Progenitor cell of endocrine pancreas (in vitro differentiated cells): ENCODE data around the gene REG1A. TPM values are rescaled to one million over a fixed set of nuclear protein-coding genes. Genes with fewer than 3 reads are reported as not detected.

Experiments used
- DNase-seq: peaks from one replicate; pipeline ENCODE4 v3.0.0; 2021; ENCODE audit warnings: low spot score; ENCODE audit not compliant: unreplicated experiment
- H3K27ac Mint-ChIP-seq: 2 replicates; pipeline ENCODE4 v1.8.0; 2021; ENCODE audit warnings: mild to moderate bottlenecking, moderate library complexity, mixed read lengths
- H3K27me3 Mint-ChIP-seq: 2 replicates; pipeline ENCODE4 v1.8.0; 2021; ENCODE audit warnings: mixed read lengths
- H3K36me3 Mint-ChIP-seq: 2 replicates; pipeline ENCODE4 v1.8.0; 2022; ENCODE audit warnings: mixed read lengths; ENCODE audit not compliant: insufficient read depth
- H3K4me1 Mint-ChIP-seq: 2 replicates; pipeline ENCODE4 v1.8.0; 2021; ENCODE audit warnings: low read depth, mixed read lengths
- H3K4me3 Mint-ChIP-seq: 2 replicates; pipeline ENCODE4 v1.8.0; 2021; ENCODE audit warnings: low read depth, mild to moderate bottlenecking, moderate library complexity, mixed read lengths
- H3K9me3 Mint-ChIP-seq: 2 replicates; pipeline ENCODE4 v1.8.0; 2021; ENCODE audit warnings: low read depth, mixed read lengths
- total RNA-seq: library from RNA; stranded (reverse); gene quantifications from 2 replicates; pipeline ENCODE4 v1.2.1, GENCODE V29; 2021
- TF ChIP-seq, protein P1 (sequence below): fragments of 200-600 bp; sonication (generic); IDR thresholded peaks from one replicate; pipeline ENCODE4 v1.5.0; 2021; ENCODE audit warnings: antibody characterized with exemption, mild to moderate bottlenecking; ENCODE audit not compliant: unreplicated experiment

The REG1A gene
- total RNA-seq, 1 donor from 2014 or later = not detected

- Mint-ChIP-seq H3K9me3 (no peaks in the 10 kb centered on the region), H3K36me3 (no peaks in the 10 kb centered on the region), H3K27ac (no peak overlapping the region), H3K4me1 (peaks cover 4% of the 10 kb centered on the region), H3K4me3 (no peak overlapping the region), H3K27me3 (peaks cover 37% of the 10 kb centered on the region)
- TF ChIP-seq, protein P1, sequence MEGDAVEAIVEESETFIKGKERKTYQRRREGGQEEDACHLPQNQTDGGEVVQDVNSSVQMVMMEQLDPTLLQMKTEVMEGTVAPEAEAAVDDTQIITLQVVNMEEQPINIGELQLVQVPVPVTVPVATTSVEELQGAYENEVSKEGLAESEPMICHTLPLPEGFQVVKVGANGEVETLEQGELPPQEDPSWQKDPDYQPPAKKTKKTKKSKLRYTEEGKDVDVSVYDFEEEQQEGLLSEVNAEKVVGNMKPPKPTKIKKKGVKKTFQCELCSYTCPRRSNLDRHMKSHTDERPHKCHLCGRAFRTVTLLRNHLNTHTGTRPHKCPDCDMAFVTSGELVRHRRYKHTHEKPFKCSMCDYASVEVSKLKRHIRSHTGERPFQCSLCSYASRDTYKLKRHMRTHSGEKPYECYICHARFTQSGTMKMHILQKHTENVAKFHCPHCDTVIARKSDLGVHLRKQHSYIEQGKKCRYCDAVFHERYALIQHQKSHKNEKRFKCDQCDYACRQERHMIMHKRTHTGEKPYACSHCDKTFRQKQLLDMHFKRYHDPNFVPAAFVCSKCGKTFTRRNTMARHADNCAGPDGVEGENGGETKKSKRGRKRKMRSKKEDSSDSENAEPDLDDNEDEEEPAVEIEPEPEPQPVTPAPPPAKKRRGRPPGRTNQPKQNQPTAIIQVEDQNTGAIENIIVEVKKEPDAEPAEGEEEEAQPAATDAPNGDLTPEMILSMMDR = no peak
- DNase-seq = no peak
These were observed 42.5 kb downstream of the REG1A start for GRCh38 chr2:79162801-79163200.

DNA sequence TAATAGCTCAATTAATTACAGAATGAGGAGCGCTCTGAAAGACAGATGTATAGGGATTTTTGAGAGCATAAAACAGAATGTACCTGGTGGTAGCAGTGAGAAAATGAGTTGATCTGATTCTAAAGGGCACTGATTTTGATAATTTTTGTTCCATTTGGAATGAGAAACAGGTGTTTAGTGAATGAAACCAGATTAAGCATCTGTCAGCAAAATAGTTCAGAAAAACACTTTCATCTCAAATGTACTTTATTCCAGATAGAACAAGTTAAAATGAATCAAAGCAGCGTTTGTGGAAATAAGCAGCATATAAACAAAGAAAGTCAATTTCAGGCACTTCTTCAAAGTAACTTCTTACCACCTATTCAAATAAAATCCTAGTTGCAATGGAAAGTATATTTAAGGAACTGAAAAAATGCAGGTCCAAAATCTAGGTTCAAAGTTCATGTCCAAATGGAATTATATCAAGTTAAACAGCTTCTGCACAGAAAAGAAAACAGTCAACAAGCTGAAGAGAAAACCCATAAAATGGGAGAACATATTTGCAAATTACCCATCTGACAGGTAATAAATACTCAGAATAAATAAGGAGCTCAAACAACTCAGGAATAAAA is 51.2 kb downstream of the REG1A start:
- H3K36me3 Mint-ChIP-seq = peaks cover 14% of the 10 kb centered on the region
- TF ChIP-seq, protein P1 = no peak
- H3K4me3 Mint-ChIP-seq = no peak overlapping the region

More for the DNA sequence above, 51.2 kb downstream of the REG1A start:
- DNase-seq = no peak
- Mint-ChIP-seq H3K9me3 (peaks cover 20% of the 10 kb centered on the region), H3K4me1 (peaks cover 10% of the 10 kb centered on the region), H3K27me3 (no peaks in the 10 kb centered on the region), H3K27ac (no peak overlapping the region)

Other genes starting within 250 kb of the REG1A start
- not detected in 2 replicates for gene REG3G, start 94.8 kb upstream of the REG1A start, total RNA-seq
- gene REG1B, start 32.5 kb upstream of the REG1A start, total RNA-seq = not detected in 2 replicates
- not detected in 2 replicates for gene REG3A, start 39.3 kb downstream of the REG1A start, total RNA-seq